Central memory CD8-positive, alpha-beta T cell (primary cell): ENCODE data around the gene JAZF1.

Experiments
- ATAC-seq: fragments of 150-1000 bp; cut with Tn5 transposase; replicated peaks from 2 replicates; pipeline ENCODE4 v1.10.0; 2022; ENCODE audit warnings: mild to moderate bottlenecking, moderate FRiP score, moderate number of reproducible peaks; ENCODE audit not compliant: poor library complexity, severe bottlenecking; ENCODE audit errors: extremely low read depth
- DNase-seq, 2 donors: peaks; one replicate each; pipeline ENCODE4 v3.0.0; 2021; ENCODE audit warnings: low spot score in 2 of 2
- H3K27ac Mint-ChIP-seq: one replicate; pipeline ENCODE4 v1.8.0; 2022; ENCODE audit warnings: low read depth, mild to moderate bottlenecking, moderate library complexity, mixed read lengths
- H3K27me3 Mint-ChIP-seq: one replicate; pipeline ENCODE4 v1.8.0; 2022; ENCODE audit warnings: mixed read lengths
- H3K36me3 Mint-ChIP-seq: one replicate; pipeline ENCODE4 v1.8.0; 2022; ENCODE audit warnings: mild to moderate bottlenecking, moderate library complexity, mixed read lengths; ENCODE audit not compliant: insufficient read depth
- H3K4me1 Mint-ChIP-seq: one replicate; pipeline ENCODE4 v1.8.0; 2022; ENCODE audit warnings: mixed read lengths
- H3K4me3 Mint-ChIP-seq: one replicate; pipeline ENCODE4 v1.8.0; 2022; ENCODE audit warnings: mild to moderate bottlenecking, moderate library complexity, mixed read lengths
- H3K9me3 Mint-ChIP-seq: one replicate; pipeline ENCODE4 v1.8.0; 2022; ENCODE audit warnings: mixed read lengths

Gene JAZF1

DNA sequence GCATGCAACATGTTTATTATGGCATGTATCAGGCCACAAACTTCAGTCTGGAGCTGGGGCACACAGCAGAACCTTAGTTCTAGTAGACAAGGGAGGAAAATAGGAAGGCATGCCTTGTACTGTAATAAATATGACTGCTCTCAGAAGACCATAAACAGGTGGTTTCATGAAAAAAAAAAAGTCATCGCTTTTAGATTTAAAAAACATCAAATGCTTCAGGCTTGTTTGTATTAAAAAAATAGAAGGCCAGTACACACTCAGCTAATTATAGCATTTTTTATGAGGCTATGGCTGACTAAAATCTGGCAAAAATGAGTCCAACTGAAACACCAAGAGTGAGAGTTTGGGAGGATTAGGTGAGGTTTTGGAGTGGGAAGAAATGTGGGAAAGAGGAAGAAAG lies 204.1 kb downstream of the JAZF1 start:
- DNase-seq, result no peak
- no peak for ATAC-seq
- Mint-ChIP-seq H3K27me3 (no peaks in the 10 kb centered on the region), H3K36me3 (peaks cover 1% of the 10 kb centered on the region), H3K4me1 (peaks cover 43% of the 10 kb centered on the region), H3K27ac (no peak overlapping the region), H3K4me3 (no peak overlapping the region), H3K9me3 (peaks cover 5% of the 10 kb centered on the region)

DNA sequence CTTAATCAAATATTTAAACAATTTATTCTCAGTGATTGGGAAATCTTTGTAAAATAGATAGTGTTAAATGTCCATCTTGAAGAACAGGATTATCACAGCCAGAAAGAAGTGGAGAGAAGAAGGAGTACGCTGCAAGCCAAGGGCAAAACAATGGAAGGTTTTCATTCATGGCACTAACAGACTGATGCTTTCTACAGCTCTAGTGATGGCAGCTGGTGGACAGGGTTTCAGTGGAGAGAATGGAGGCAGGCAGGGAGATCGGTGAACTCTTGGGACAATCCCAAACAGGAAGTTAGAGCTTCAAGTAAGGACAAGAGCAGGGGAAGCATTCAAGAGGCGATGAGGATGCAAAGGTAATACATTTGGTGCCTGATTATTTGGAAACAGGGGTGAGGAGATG lies 207.0 kb downstream of the JAZF1 start:
- no peak for DNase-seq
- peaks cover 5% of the 10 kb centered on the region for H3K9me3 Mint-ChIP-seq
- ATAC-seq, result no peak
- no peaks in the 10 kb centered on the region for H3K27me3 Mint-ChIP-seq
- no peak overlapping the region for H3K4me3 Mint-ChIP-seq
- peaks cover 3% of the 10 kb centered on the region for H3K36me3 Mint-ChIP-seq
- peaks cover 49% of the 10 kb centered on the region for H3K4me1 Mint-ChIP-seq
- H3K27ac Mint-ChIP-seq, result no peak overlapping the region

- H3K4me1 Mint-ChIP-seq, result peaks cover 49% of the 10 kb centered on the region
- DNase-seq, result no peak
- no peaks in the 10 kb centered on the region for H3K27me3 Mint-ChIP-seq
- H3K9me3 Mint-ChIP-seq, result no peaks in the 10 kb centered on the region
- peak overlapping the region; percentile 74 for H3K4me3 Mint-ChIP-seq
- peak; percentile 77 for ATAC-seq
- H3K27ac Mint-ChIP-seq, result peak overlapping the region; percentile 80
- H3K36me3 Mint-ChIP-seq, result peaks cover 3% of the 10 kb centered on the region
These were observed 208.3 kb downstream of the JAZF1 start for GRCh38 chr7:27972276-27972675.

- Mint-ChIP-seq H3K4me3 (peak overlapping the region; percentile 74), H3K27ac (peak overlapping the region; percentile 80), H3K4me1 (peaks cover 49% of the 10 kb centered on the region), H3K36me3 (peaks cover 3% of the 10 kb centered on the region), H3K9me3 (no peaks in the 10 kb centered on the region), H3K27me3 (no peaks in the 10 kb centered on the region)
- ATAC-seq, result no peak
- no peak for DNase-seq
These were observed 209.3 kb downstream of the JAZF1 start for GRCh38 chr7:27971171-27971812.

DNA sequence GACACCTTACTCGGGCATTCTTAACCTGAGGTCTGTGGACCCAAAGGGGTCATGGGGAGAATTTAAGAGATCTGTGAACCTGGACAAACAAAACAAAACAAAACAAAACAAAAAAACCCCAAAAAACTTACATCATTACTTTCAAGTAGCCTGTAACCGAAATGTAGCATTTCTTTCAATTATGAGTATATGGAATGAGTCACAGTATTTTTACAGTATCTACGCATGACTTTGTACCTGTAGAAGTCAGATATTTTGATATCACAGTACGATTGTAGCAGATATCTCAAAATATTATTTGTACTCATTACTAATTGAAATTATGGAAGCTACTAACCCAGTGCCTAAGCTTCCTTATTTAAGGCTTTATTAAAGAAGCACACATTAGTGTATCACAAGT lies 210.2 kb downstream of the JAZF1 start:
- Mint-ChIP-seq H3K36me3 (peaks cover 2% of the 10 kb centered on the region), H3K9me3 (no peaks in the 10 kb centered on the region), H3K4me3 (no peak overlapping the region), H3K4me1 (peaks cover 58% of the 10 kb centered on the region), H3K27ac (no peak overlapping the region), H3K27me3 (no peaks in the 10 kb centered on the region)
- ATAC-seq (no peak), DNase-seq (no peak)

- no peak for DNase-seq
- peaks cover 2% of the 10 kb centered on the region for H3K36me3 Mint-ChIP-seq
- H3K9me3 Mint-ChIP-seq, result no peaks in the 10 kb centered on the region
- H3K4me1 Mint-ChIP-seq, result peaks cover 53% of the 10 kb centered on the region
- H3K27me3 Mint-ChIP-seq, result no peaks in the 10 kb centered on the region
- no peak for ATAC-seq
- no peak overlapping the region for H3K4me3 Mint-ChIP-seq
- no peak overlapping the region for H3K27ac Mint-ChIP-seq
These were observed 211.2 kb downstream of the JAZF1 start for GRCh38 chr7:27969346-27969745.

DNA sequence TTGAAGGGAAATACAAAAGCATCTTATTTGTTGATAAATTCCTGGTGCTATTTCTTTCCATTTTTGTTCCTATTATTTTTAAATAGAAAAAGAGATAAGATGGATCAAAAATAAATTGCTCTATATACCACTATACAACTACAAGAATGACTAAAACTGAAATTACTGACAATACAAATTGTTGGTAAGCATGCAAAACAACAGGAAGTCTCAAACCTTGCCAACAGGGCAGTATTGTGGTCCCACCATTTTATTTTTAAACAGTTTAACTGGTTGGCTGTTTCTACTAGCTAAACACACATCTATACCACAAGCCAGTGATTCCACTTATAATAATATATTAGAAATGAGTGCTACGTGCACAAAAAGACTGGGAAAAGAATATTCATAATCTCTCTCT lies 213.0 kb downstream of the JAZF1 start:
- peaks cover 41% of the 10 kb centered on the region for H3K4me1 Mint-ChIP-seq
- H3K9me3 Mint-ChIP-seq, result no peaks in the 10 kb centered on the region
- no peaks in the 10 kb centered on the region for H3K27me3 Mint-ChIP-seq
- peaks cover 2% of the 10 kb centered on the region for H3K36me3 Mint-ChIP-seq
- H3K4me3 Mint-ChIP-seq, result no peak overlapping the region
- no peak overlapping the region for H3K27ac Mint-ChIP-seq
- DNase-seq (no peak), ATAC-seq (no peak)

DNA sequence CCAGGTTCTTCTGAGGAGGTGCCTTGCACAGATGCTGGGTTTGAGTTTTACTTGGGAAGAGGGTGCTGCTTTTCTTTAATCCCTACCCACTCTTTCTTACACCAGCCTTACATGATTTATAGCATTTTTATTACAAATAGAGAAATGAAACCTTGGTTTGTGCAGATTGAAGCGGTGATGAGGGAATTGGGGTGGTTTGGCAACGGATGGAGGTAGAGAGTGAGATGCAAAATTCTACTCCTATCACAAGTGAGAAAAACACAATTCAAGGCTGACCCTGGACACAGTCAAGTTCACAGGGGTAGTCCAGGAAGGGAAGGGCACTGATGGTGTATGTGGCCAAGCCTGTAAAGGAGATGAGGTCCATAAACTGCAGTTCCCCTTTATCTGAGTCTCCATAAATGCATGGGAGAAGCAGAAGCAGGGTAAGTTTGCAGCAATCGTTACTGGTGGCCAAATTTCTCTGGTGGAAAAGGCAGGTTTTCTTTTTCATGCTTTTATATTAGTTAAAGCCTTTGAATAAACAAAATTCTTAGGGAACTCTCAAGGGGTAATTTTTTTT lies 214.3 kb downstream of the JAZF1 start:
- Mint-ChIP-seq H3K4me1 (peaks cover 33% of the 10 kb centered on the region), H3K4me3 (no peak overlapping the region), H3K27ac (no peak overlapping the region), H3K9me3 (no peaks in the 10 kb centered on the region), H3K27me3 (no peaks in the 10 kb centered on the region), H3K36me3 (peaks cover 2% of the 10 kb centered on the region)
- DNase-seq (no peak), ATAC-seq (no peak)

GRCh38 chr7:27965650-27966049 lies 214.9 kb downstream of the JAZF1 start:
- Mint-ChIP-seq H3K4me3 (no peak overlapping the region), H3K27me3 (no peaks in the 10 kb centered on the region), H3K36me3 (peaks cover 2% of the 10 kb centered on the region), H3K4me1 (peaks cover 34% of the 10 kb centered on the region), H3K27ac (no peak overlapping the region), H3K9me3 (no peaks in the 10 kb centered on the region)
- ATAC-seq, result no peak
- DNase-seq, result no peak

DNA sequence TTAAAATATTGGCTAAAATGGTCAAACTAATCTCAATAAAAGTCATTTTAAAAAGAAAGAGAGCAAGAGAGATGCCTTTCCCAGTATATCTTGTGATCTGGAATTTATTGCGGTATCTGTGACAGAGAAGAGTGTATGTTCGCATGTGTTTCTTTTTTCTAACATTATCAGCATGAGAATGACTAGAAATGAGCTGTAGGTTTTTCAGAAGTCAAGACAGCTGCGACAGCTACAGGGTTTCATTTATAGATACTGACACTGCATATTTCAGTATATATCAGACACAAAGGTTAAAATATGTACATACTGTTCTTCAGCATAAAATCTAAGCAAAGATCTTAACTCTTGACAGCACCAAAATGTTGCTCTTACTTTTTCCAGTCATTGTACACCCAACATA lies 215.8 kb downstream of the JAZF1 start:
- Mint-ChIP-seq H3K27ac (no peak overlapping the region), H3K36me3 (peaks cover 2% of the 10 kb centered on the region), H3K4me3 (no peak overlapping the region), H3K4me1 (peaks cover 37% of the 10 kb centered on the region), H3K27me3 (no peaks in the 10 kb centered on the region), H3K9me3 (no peaks in the 10 kb centered on the region)
- DNase-seq (no peak), ATAC-seq (no peak)

GRCh38 chr7:27963056-27963455 lies 217.5 kb downstream of the JAZF1 start:
- Mint-ChIP-seq H3K27me3 (no peaks in the 10 kb centered on the region), H3K4me1 (peaks cover 27% of the 10 kb centered on the region), H3K4me3 (no peak overlapping the region), H3K9me3 (no peaks in the 10 kb centered on the region), H3K27ac (no peak overlapping the region), H3K36me3 (no peaks in the 10 kb centered on the region)
- no peak for DNase-seq
- ATAC-seq, result no peak

DNA sequence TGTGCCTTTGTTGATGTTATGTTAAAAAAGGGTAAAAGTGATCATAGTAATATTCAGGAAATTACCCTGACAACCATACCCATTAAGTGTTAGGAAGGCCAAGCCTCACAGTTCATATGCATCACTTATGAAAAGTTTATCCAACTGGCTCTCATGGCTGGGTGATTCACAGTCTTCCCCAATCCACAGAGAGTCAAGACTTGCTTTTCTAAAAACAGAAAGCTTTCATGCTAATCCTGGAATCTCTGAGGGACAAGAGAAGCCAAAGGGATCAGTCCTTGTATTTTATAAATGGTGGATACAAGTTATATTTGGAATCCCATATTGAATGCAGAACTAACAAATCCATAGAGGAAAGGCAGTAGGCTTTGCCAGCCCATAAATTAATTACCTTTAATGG lies 218.3 kb downstream of the JAZF1 start:
- peaks cover 27% of the 10 kb centered on the region for H3K4me1 Mint-ChIP-seq
- H3K27ac Mint-ChIP-seq, result no peak overlapping the region
- DNase-seq (no peak), ATAC-seq (no peak)
- H3K9me3 Mint-ChIP-seq, result no peaks in the 10 kb centered on the region
- no peaks in the 10 kb centered on the region for H3K36me3 Mint-ChIP-seq
- no peak overlapping the region for H3K4me3 Mint-ChIP-seq
- H3K27me3 Mint-ChIP-seq, result no peaks in the 10 kb centered on the region

DNA sequence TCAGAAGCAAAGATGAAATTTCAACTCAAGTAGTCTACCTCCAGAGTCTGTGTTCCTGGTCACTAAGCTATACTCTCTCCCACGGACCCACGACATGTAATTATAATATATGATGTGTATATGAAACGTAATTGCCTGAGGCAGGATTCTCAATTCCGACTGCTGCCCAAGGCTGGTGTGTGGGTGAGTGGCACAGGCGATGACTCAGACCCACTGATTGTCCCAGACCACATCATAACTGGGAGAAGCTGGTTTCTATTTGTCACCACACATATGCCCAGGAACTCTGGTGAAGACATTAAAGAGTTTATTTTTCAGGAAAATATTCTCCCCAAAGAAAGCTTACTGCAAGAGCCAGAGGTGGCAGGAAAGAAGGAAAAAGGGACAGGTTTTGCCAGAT lies 219.3 kb downstream of the JAZF1 start:
- Mint-ChIP-seq H3K36me3 (no peaks in the 10 kb centered on the region), H3K9me3 (no peaks in the 10 kb centered on the region), H3K4me3 (no peak overlapping the region), H3K27ac (no peak overlapping the region), H3K27me3 (no peaks in the 10 kb centered on the region), H3K4me1 (peaks cover 27% of the 10 kb centered on the region)
- no peak for ATAC-seq
- DNase-seq, result no peak
